22Rv1 (cell line): ENCODE data around the gene SCML1.
A peak's percentile ranks its signal among the peaks of the same experiment; 100 is the strongest.

ENCODE experiments used
- ZFX ChIP-seq: fragments of 450-650 bp; IDR thresholded peaks from 2 replicates; pipeline ENCODE4 v1.6.1; 2017; ENCODE audit warnings: antibody characterized with exemption, borderline replicate concordance
- TF ChIP-seq, protein P1 (sequence below): fragments of 450-650 bp; IDR thresholded peaks from 2 replicates; pipeline ENCODE4 v1.5.1; 2017; ENCODE audit warnings: mild to moderate bottlenecking

DNA sequence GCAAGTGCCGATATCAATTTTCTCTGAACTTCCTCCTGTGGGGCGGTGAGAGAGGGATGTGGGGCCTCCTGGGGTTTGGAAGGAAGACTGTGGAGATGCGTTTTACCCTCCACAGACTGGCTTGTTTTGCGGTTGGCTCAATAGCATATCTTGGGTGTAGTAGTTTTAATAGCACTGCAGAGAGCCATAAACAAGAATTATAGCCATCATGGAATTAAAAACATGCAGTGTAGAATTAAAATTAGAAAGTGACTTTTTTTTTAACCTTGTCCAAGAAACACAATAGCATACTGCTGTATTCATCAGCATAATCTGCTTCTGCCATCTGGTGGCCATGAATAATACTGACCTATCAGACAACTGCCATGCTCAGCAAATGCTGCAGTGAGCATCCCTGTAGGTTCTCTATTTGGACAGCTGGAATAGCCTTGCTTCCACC lies 47.3 kb upstream of the SCML1 start:
- TF ChIP-seq, protein P1, sequence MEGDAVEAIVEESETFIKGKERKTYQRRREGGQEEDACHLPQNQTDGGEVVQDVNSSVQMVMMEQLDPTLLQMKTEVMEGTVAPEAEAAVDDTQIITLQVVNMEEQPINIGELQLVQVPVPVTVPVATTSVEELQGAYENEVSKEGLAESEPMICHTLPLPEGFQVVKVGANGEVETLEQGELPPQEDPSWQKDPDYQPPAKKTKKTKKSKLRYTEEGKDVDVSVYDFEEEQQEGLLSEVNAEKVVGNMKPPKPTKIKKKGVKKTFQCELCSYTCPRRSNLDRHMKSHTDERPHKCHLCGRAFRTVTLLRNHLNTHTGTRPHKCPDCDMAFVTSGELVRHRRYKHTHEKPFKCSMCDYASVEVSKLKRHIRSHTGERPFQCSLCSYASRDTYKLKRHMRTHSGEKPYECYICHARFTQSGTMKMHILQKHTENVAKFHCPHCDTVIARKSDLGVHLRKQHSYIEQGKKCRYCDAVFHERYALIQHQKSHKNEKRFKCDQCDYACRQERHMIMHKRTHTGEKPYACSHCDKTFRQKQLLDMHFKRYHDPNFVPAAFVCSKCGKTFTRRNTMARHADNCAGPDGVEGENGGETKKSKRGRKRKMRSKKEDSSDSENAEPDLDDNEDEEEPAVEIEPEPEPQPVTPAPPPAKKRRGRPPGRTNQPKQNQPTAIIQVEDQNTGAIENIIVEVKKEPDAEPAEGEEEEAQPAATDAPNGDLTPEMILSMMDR: peak; percentile 68
- TF ChIP-seq ZFX: no peak
